ENCODE results near the gene DDOST. TPM values are rescaled to one million over a fixed set of nuclear protein-coding genes. Genes with fewer than 3 reads are reported as not detected.

The DDOST gene
- total RNA-seq (100 to 1,000 TPM; 191 to 201 TPM), polyA plus RNA-seq (280 TPM)

DNA sequence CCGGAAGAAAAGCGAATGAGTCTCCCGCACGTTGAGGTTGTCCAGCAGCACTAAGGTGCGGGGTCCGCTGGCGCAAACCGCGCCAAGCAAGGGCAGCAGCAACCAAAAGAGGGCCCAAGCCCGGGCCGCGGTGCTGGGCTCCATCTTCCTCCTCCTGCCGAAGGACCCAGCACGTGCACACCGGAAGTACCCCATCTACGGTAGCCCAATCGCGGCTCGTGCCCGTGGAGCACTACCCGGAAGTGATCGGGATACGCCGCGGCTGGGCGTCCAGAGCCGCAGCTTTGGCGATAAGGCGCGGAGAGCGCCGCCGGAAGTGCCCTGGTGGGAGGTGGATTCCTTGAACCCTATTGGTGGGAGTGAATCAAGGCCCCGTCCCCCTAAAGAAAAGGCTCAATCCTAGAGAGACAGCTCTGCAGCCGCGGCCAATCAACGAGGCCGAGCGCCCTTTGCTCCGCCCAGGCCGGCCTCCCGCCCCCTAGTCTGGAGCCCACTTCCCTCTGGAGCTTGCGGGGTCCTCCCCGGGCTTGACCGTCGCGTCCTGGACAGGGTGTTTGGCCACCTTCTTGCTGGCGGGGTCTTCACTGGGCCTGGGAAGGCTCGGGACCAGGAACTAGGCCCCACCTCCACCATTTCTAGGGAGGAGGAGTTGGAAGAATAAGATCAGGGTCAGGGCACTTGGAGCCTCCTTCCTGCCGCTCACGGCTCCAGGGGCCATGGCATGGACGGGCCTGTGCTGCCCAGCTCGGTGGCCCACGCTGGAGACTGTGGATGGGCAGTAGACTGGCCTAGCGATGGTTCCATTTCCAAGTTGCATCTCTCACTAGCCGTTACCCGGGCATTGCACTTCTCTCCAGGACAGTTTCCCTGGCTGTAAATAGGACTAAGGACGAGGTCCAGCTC lies at the start of gene DDOST:
DDOST (minus strand) TSS at position 163 of the 903 bp plus-strand sequence; CDS start at position 144, 19 bp downstream.
- Mint-ChIP-seq H3K27ac (peak within 1 kb of the TSS; percentile 93 to 99 (median 98)), H3K27me3 (no peaks in the 10 kb centered on the region), H3K4me1 (peaks cover 44 to 60% (median 49%) of the 10 kb centered on the region in 3 donors), H3K9me3 (no peaks in the 10 kb centered on the region), H3K36me3 (peaks cover 0 to 48% (median 5%) of the 10 kb centered on the region in 3 donors), H3K4me3 (peak within 1 kb of the TSS; percentile 98 to 100 (median 99))
- Histone ChIP-seq H3K36me3 (ENCODE audit: insufficient read depth, low read length) (peaks cover 20% of the 10 kb centered on the region), H3K27me3 (ENCODE audit: insufficient read depth, low read length, poor library complexity, severe bottlenecking) (no peaks in the 10 kb centered on the region), H3K9me3 (ENCODE audit: low read length) (no peaks in the 10 kb centered on the region), H3K27ac (ENCODE audit: low read depth, low read length) (peak within 1 kb of the TSS; percentile 85), H3K4me3 (ENCODE audit: low read length) (peak within 1 kb of the TSS; percentile 85), H3K4me1 (ENCODE audit: insufficient read depth, low read length) (peaks cover 32% of the 10 kb centered on the region)
- ChIA-PET POLR2A (interaction anchor here (0.8 to 1.7 kb wide), 5 partner anchors 15 to 153 kb away, joined by 3 to 9 read pairs (median 3); partner anchors contain the start of genes HP1BP3 and MUL1), CTCF (interaction anchor here (0.7 to 2.0 kb wide), 6 partner anchors 14 to 534 kb away, joined by 3 to 6 read pairs (median 4); no protein-coding TSS in a partner anchor)
- DNase-seq = peak; percentile 88 to 97 (median 95)

DNA sequence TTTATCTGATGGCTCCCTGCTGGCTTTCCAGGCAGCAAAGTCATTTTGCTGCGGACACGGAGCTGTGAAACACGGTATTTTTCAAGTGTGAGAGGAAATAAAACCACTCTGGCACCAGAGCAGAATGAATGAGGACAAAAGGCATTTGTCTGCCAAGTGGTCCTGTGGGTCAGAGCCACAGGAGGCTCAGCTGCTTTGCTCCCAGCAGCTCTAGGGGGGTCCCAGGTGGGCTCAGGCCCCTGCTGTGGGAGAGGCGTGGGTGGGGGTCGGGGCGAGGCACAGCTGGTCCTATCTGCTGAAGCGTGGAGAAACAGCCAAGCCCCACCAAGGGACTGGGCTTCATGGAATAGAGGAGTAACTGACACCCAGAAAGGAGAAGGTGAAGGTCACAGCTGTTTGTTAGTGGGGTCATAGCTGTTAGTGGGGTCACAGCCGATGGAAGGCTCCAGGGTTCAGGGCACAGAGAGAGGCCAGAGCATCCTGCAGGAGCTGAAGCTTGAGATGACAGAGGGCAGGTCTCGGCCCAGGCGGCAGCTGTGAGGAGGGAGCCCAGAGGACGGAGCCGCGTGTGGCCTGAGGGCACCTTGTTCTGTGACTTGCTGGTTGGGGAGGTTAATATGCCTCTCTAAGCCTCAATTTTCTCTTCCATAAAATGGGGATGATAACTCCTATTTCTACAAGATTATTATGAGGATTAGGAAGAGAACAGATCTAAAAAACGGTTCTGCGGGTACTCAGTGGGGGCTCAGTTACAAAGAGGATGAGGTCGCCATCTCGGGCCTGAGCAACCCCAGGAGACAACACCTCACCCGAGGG lies 49.5 kb upstream of the DDOST start:
- Mint-ChIP-seq H3K4me1 (no peaks in the 10 kb centered on the region), H3K27ac (no peak overlapping the region), H3K9me3 (no peaks in the 10 kb centered on the region), H3K4me3 (no peak overlapping the region), H3K27me3 (peaks cover 10 to 14% of the 10 kb centered on the region in 2 donors), H3K36me3 (no peaks in the 10 kb centered on the region)
- Histone ChIP-seq H3K36me3 (ENCODE audit: insufficient read depth, low read length) (no peaks in the 10 kb centered on the region), H3K4me1 (ENCODE audit: insufficient read depth, low read length) (no peaks in the 10 kb centered on the region), H3K4me3 (ENCODE audit: low read length) (no peak overlapping the region), H3K9me3 (ENCODE audit: low read length) (no peaks in the 10 kb centered on the region), H3K27me3 (ENCODE audit: insufficient read depth, low read length, poor library complexity, severe bottlenecking) (no peaks in the 10 kb centered on the region), H3K27ac (ENCODE audit: low read depth, low read length) (no peak overlapping the region)
- DNase-seq = no peak
- ChIA-PET CTCF (interaction anchor here (0.5 to 1.8 kb wide), 3 partner anchors 12 to 79 kb away, joined by 3 to 5 read pairs (median 3); no protein-coding TSS in a partner anchor), POLR2A (no interaction called here)

DNA sequence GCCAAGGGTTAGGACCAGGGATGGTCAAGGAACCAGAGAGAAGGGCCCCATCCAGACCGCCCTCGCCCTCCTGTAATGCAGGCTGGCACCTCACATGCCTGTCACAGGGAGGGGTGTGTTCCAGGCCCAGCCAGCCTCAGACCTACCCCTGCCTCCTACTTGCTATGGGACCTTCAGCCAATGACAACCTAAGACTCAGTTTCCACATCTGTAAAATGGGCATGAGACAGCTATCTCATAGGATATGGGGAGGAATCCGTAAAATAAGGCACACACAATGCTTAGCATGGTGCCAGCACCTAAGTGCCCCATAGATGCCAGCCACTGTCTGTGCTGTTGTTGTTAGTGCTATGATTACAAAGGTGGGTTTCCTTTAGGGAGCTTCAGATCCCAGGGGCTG lies 48.7 kb upstream of the DDOST start:
- peaks cover 5 to 8% of the 10 kb centered on the region in 2 donors for H3K27me3 Mint-ChIP-seq
- no peaks in the 10 kb centered on the region for H3K4me1 Mint-ChIP-seq
- H3K27me3 ChIP-seq (ENCODE audit: insufficient read depth, low read length, poor library complexity, severe bottlenecking) = no peaks in the 10 kb centered on the region
- no peaks in the 10 kb centered on the region for H3K36me3 Mint-ChIP-seq
- no peak for DNase-seq
- no peak overlapping the region for H3K4me3 ChIP-seq (ENCODE audit: low read length)
- no peak overlapping the region for H3K4me3 Mint-ChIP-seq
- no peak overlapping the region for H3K27ac Mint-ChIP-seq
- no peaks in the 10 kb centered on the region for H3K36me3 ChIP-seq (ENCODE audit: insufficient read depth, low read length)
- no peaks in the 10 kb centered on the region for H3K9me3 Mint-ChIP-seq
- H3K4me1 ChIP-seq (ENCODE audit: insufficient read depth, low read length) = no peaks in the 10 kb centered on the region
- CTCF ChIA-PET = interaction anchor here (0.5 to 1.8 kb wide), 2 partner anchors 13 to 80 kb away, joined by 3 to 5 read pairs; no protein-coding TSS in a partner anchor
- POLR2A ChIA-PET = no interaction called here
- no peaks in the 10 kb centered on the region for H3K9me3 ChIP-seq (ENCODE audit: low read length)
- no peak overlapping the region for H3K27ac ChIP-seq (ENCODE audit: low read depth, low read length)

DNA sequence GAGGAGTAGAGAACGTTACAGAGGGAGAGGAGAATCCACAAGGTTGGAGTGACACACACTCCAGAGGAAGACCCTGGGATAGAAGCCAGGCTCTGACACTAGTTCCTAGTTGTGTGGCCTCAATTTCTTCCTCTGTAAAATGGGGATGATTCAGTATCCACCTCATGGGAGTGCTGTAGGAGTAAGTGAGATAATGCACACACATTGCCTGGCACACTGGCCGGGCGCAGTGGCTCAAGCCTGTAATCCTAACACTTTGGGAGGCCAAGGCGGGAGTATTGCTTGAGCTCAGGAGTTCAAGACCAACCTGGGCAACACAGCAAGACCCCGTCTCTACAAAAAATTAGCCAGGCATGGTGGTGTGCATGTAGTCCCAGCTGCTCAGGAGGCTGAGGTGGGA lies 47.7 kb upstream of the DDOST start:
- H3K27ac Mint-ChIP-seq = no peak overlapping the region
- H3K36me3 ChIP-seq (ENCODE audit: insufficient read depth, low read length) = no peaks in the 10 kb centered on the region
- CTCF ChIA-PET = interaction anchor here (3.8 kb wide), 1 partner anchor 12 kb away, joined by 24 read pairs; no protein-coding TSS in a partner anchor

DNA sequence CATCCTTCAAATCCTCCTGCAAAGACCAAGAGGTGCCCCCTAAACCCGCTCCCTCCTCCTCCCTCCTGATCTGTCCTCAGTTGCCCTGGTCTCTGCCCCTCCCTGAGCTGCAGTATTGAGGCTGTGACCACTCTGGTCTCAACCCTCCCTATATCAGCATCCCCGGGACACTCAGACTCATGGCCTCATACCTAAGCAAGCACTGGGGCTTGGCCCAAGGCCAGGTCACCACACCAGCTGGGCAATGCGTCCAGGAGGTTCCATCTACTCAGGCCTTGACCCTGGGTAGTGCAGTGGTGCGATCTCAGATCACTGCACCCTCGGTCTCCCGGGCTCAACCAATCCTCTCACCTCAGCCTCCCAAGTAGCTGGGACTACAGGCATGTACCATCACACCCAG lies 46.9 kb upstream of the DDOST start:
- POLR2A ChIA-PET = no interaction called here
- Mint-ChIP-seq H3K9me3 (no peaks in the 10 kb centered on the region), H3K27me3 (peaks cover 2 to 4% of the 10 kb centered on the region in 2 donors), H3K27ac (no peak overlapping the region), H3K36me3 (no peaks in the 10 kb centered on the region), H3K4me1 (no peaks in the 10 kb centered on the region), H3K4me3 (no peak overlapping the region)
- DNase-seq = no peak
- H3K9me3 ChIP-seq (ENCODE audit: low read length) = no peaks in the 10 kb centered on the region
- no peak overlapping the region for H3K4me3 ChIP-seq (ENCODE audit: low read length)
- no peaks in the 10 kb centered on the region for H3K36me3 ChIP-seq (ENCODE audit: insufficient read depth, low read length)
- no peak overlapping the region for H3K27ac ChIP-seq (ENCODE audit: low read depth, low read length)
- CTCF ChIA-PET = interaction anchor here (1.0 to 3.8 kb wide), 2 partner anchors 12 to 21 kb away, joined by 3 to 24 read pairs; no protein-coding TSS in a partner anchor
- no peaks in the 10 kb centered on the region for H3K27me3 ChIP-seq (ENCODE audit: insufficient read depth, low read length, poor library complexity, severe bottlenecking)
- H3K4me1 ChIP-seq (ENCODE audit: insufficient read depth, low read length) = no peaks in the 10 kb centered on the region

More for the DNA sequence above, 47.7 kb upstream of the DDOST start:
- no peaks in the 10 kb centered on the region for H3K9me3 ChIP-seq (ENCODE audit: low read length)
- no peaks in the 10 kb centered on the region for H3K27me3 ChIP-seq (ENCODE audit: insufficient read depth, low read length, poor library complexity, severe bottlenecking)
- Mint-ChIP-seq H3K4me1 (no peaks in the 10 kb centered on the region), H3K36me3 (no peaks in the 10 kb centered on the region), H3K4me3 (no peak overlapping the region), H3K9me3 (no peaks in the 10 kb centered on the region), H3K27me3 (peaks cover 4 to 8% of the 10 kb centered on the region in 2 donors)
- no peak overlapping the region for H3K27ac ChIP-seq (ENCODE audit: low read depth, low read length)
- no peak overlapping the region for H3K4me3 ChIP-seq (ENCODE audit: low read length)
- POLR2A ChIA-PET = no interaction called here
- H3K4me1 ChIP-seq (ENCODE audit: insufficient read depth, low read length) = no peaks in the 10 kb centered on the region
- DNase-seq = no peak

DNA sequence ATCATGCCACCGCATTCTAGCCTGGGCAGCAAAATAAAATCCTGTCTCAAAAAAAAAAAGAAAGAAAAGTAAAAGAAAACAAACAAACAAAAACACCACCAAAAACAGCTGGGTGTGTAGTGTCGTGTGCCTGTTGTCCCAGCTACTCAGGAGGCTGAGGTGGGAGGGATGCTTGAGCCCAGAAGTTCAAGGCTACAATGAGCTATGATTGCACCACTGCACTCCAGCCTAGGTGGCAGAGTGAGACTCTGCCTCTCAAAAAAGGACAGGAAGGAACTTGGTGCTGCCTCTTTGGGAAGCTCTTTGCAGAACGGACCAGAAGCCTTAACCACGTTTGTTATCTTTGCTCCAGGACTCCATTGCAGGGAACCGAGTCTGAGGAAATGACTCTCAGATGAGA lies 45.7 kb upstream of the DDOST start:
- H3K27me3 Mint-ChIP-seq = peaks cover 2 to 4% of the 10 kb centered on the region in 2 donors
- ChIA-PET CTCF (interaction anchor here (1.0 to 3.8 kb wide), 2 partner anchors 10 to 20 kb away, joined by 3 to 24 read pairs; no protein-coding TSS in a partner anchor), POLR2A (no interaction called here)
- no peak overlapping the region for H3K27ac Mint-ChIP-seq
- no peak overlapping the region for H3K4me3 Mint-ChIP-seq
- Histone ChIP-seq H3K4me3 (ENCODE audit: low read length) (no peak overlapping the region), H3K27me3 (ENCODE audit: insufficient read depth, low read length, poor library complexity, severe bottlenecking) (no peaks in the 10 kb centered on the region), H3K9me3 (ENCODE audit: low read length) (no peaks in the 10 kb centered on the region), H3K36me3 (ENCODE audit: insufficient read depth, low read length) (no peaks in the 10 kb centered on the region), H3K4me1 (ENCODE audit: insufficient read depth, low read length) (no peaks in the 10 kb centered on the region), H3K27ac (ENCODE audit: low read depth, low read length) (no peak overlapping the region)
- H3K9me3 Mint-ChIP-seq = no peaks in the 10 kb centered on the region
- DNase-seq = no peak
- no peaks in the 10 kb centered on the region for H3K36me3 Mint-ChIP-seq
- H3K4me1 Mint-ChIP-seq = no peaks in the 10 kb centered on the region

DNA sequence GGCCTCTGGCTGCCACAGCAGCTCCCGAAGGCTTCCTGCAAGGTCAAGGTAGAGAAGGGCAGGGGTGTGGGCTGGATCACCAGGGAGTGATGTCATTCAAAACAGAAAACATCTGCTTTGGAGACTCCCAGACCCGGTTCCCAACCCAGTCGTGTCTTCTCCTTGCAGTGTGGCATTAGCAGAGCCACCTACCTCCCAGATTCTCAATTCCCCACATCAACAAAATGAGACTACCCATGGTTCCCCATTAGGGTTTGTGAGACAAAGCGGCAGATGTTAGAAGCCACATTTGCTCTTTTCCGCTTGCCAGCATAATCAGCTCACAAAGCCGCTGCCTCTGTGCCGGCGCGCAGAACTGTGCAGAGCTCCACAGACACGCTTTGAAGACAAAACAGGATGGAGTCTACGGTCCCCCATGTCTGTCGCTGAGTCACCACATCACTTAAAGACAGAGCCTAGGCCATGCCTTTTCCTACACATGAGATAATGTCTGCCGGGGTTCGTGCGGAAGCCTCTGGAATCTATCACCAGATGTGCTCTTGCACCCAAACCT lies 44.1 kb upstream of the DDOST start:
- Mint-ChIP-seq H3K4me3 (no peak overlapping the region), H3K27ac (no peak overlapping the region), H3K9me3 (no peaks in the 10 kb centered on the region), H3K27me3 (no peaks in the 10 kb centered on the region), H3K36me3 (peaks cover 0 to 1% (median 0%) of the 10 kb centered on the region in 3 donors), H3K4me1 (no peaks in the 10 kb centered on the region)
- H3K27ac ChIP-seq (ENCODE audit: low read depth, low read length) = no peak overlapping the region
- H3K9me3 ChIP-seq (ENCODE audit: low read length) = no peaks in the 10 kb centered on the region
- H3K4me1 ChIP-seq (ENCODE audit: insufficient read depth, low read length) = no peaks in the 10 kb centered on the region
- no peaks in the 10 kb centered on the region for H3K27me3 ChIP-seq (ENCODE audit: insufficient read depth, low read length, poor library complexity, severe bottlenecking)
- no peak overlapping the region for H3K4me3 ChIP-seq (ENCODE audit: low read length)
- no peak for DNase-seq
- H3K36me3 ChIP-seq (ENCODE audit: insufficient read depth, low read length) = no peaks in the 10 kb centered on the region
- CTCF ChIA-PET = interaction anchor here (3.8 kb wide), 1 partner anchor 9 kb away, joined by 24 read pairs; no protein-coding TSS in a partner anchor
- POLR2A ChIA-PET = no interaction called here

Data from CD8-positive, alpha-beta memory T cell (primary cell).